HEK293T (cell line): ENCODE results near the gene PDE4B.

Experiments
- CTCF ChIA-PET: fragments of 350-600 bp; formaldehyde crosslinking; extraction: SDS; loops from one replicate; lab custom pipeline; 2021; ENCODE audit warnings: antibody characterized with exemption, inconsistent platforms; lab: Yijun Ruan, JAX
- POLR2A ChIA-PET: fragments of 350-600 bp; formaldehyde crosslinking; extraction: SDS; loops from one replicate; lab custom pipeline; 2020; ENCODE audit warnings: antibody characterized with exemption, inconsistent platforms; lab: Yijun Ruan, JAX
- DNase-seq: peaks from one replicate; pipeline ENCODE4 v3.0.0; 2012; ENCODE audit warnings: mixed read lengths; ENCODE audit errors: extremely low spot score
- ARNT ChIP-seq: fragments of 450-650 bp; IDR thresholded peaks from 2 replicates; pipeline ENCODE4 v1.6.1; 2017; ENCODE audit warnings: mild to moderate bottlenecking
- BHLHE40 ChIP-seq: fragments of 450-650 bp; IDR thresholded peaks from 2 replicates; pipeline ENCODE4 v1.6.1; 2016; ENCODE audit warnings: mild to moderate bottlenecking, moderate library complexity, borderline replicate concordance
- CTBP1 ChIP-seq: fragments of 450-650 bp; IDR thresholded peaks from 2 replicates; pipeline ENCODE4 v1.6.1; 2016; ENCODE audit warnings: borderline replicate concordance
- ELF4 ChIP-seq: fragments of 450-650 bp; IDR thresholded peaks from 2 replicates; pipeline ENCODE4 v1.6.1; 2017; ENCODE audit warnings: antibody characterized with exemption
- FOXA1 ChIP-seq: fragments of 450-650 bp; IDR thresholded peaks from 2 replicates; pipeline ENCODE4 v1.6.1; 2016; ENCODE audit warnings: mild to moderate bottlenecking
- FOXK2 ChIP-seq: fragments of 450-650 bp; IDR thresholded peaks from 2 replicates; pipeline ENCODE4 v1.6.1; 2016; ENCODE audit warnings: mild to moderate bottlenecking
- FOXM1 ChIP-seq: fragments of 450-650 bp; IDR thresholded peaks from 2 replicates; pipeline ENCODE4 v1.6.1; 2017; ENCODE audit warnings: mild to moderate bottlenecking, borderline replicate concordance
- HDGF ChIP-seq: fragments of 450-650 bp; IDR thresholded peaks from 2 replicates; pipeline ENCODE4 v1.6.1; 2017; ENCODE audit warnings: antibody characterized with exemption, borderline replicate concordance
- L3MBTL2 ChIP-seq: fragments of 450-650 bp; conservative IDR thresholded peaks from 2 replicates; pipeline ENCODE4 v1.6.1; 2016; ENCODE audit warnings: mild to moderate bottlenecking
- LEF1 ChIP-seq: fragments of 450-650 bp; IDR thresholded peaks from 2 replicates; pipeline ENCODE4 v1.6.1; 2017; ENCODE audit warnings: mild to moderate bottlenecking, borderline replicate concordance
- NFRKB ChIP-seq: fragments of 450-650 bp; IDR thresholded peaks from 2 replicates; pipeline ENCODE4 v1.6.1; 2016; ENCODE audit warnings: mild to moderate bottlenecking, moderate library complexity
- PKNOX1 ChIP-seq: fragments of 450-650 bp; IDR thresholded peaks from 2 replicates; pipeline ENCODE4 v1.6.1; 2016
- SP1 ChIP-seq: fragments of 450-650 bp; IDR thresholded peaks from 2 replicates; pipeline ENCODE4 v1.6.1; 2017
- SUZ12 ChIP-seq: fragments of 450-650 bp; IDR thresholded peaks from 2 replicates; pipeline ENCODE4 v1.6.1; 2016; ENCODE audit warnings: mild to moderate bottlenecking
- TARDBP ChIP-seq: fragments of 450-650 bp; IDR thresholded peaks from 2 replicates; pipeline ENCODE4 v1.6.1; 2016
- ZNF384 ChIP-seq: fragments of 450-650 bp; IDR thresholded peaks from 2 replicates; pipeline ENCODE4 v1.6.1; 2016

Gene PDE4B

DNA sequence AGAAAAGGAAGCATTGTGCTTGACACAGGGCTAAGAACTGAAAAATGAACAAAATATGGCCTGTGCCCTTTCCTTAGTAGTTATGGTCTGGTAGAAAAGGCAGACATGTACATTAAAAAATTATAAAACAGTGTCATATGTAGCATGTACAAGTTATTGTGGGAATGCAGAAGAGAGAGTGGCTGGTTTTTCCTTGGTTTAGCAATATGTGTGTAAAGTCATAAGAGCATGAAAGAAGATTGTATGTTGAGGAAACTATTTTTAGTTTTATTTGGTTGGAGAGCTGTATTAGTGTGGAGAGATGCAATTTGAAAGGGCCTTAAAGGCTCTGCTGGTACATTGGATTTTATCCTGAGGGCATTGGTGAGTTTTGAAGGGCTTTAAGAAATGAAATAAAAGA, 145.8 kb downstream of the PDE4B start:
- TF ChIP-seq NFRKB (no peak), FOXA1 (no peak)
- ChIA-PET POLR2A (no interaction called here), CTCF (no interaction called here)
- DNase-seq: no peak

GRCh38 chr1:65939191-65939590, 146.5 kb downstream of the PDE4B start:
- no peak for DNase-seq
- CTCF ChIA-PET: no interaction called here
- no peak for TF ChIP-seq ARNT
- TF ChIP-seq SUZ12: no peak
- TF ChIP-seq ELF4: no peak
- no peak for TF ChIP-seq PKNOX1
- TF ChIP-seq SP1: no peak
- TF ChIP-seq HDGF: no peak
- no peak for TF ChIP-seq LEF1
- TF ChIP-seq TARDBP: no peak
- TF ChIP-seq FOXA1: no peak
- no peak for TF ChIP-seq FOXM1
- no peak for TF ChIP-seq ZNF384
- no peak for TF ChIP-seq FOXK2
- no peak for TF ChIP-seq L3MBTL2
- TF ChIP-seq BHLHE40: no peak
- no peak for TF ChIP-seq NFRKB
- no peak for TF ChIP-seq CTBP1

GRCh38 chr1:65939636-65940035, 146.9 kb downstream of the PDE4B start:
- DNase-seq: no peak
- POLR2A ChIA-PET: no interaction called here
- CTCF ChIA-PET: interaction anchor here (0.7 kb wide), 1 partner anchor 351 kb away, joined by 4 read pairs; no protein-coding TSS in a partner anchor
- TF ChIP-seq FOXA1 (no peak), FOXM1 (no peak), ELF4 (no peak), ARNT (no peak), SP1 (no peak), PKNOX1 (no peak), SUZ12 (no peak), NFRKB (no peak), HDGF (no peak), TARDBP (no peak), LEF1 (no peak), CTBP1 (no peak), BHLHE40 (no peak), L3MBTL2 (no peak), FOXK2 (no peak), ZNF384 (no peak)

More at GRCh38 chr1:65939191-65939590, 146.5 kb downstream of the PDE4B start:
- POLR2A ChIA-PET: no interaction called here

DNA sequence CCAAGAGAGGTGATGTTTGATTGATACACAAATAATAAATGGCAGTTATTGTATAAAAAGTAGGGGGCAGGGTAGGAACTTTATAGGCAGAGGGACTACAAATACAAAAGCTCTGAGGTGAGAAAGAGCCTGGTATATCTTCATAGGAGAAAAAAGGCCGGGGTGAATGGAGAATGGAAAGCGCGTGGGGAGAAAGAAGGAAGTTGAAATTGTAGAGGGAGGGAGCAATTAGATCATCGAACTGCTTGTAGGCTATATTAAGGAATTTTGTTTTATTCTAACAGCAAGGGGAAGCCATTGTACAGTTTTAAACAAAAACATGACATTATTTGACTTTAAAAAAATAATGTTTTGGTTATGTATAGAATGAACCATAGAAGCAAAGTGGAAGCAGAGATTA, 147.4 kb downstream of the PDE4B start:
- POLR2A ChIA-PET: no interaction called here
- CTCF ChIA-PET: interaction anchor here (0.7 kb wide), 1 partner anchor 351 kb away, joined by 4 read pairs; no protein-coding TSS in a partner anchor
- DNase-seq: no peak
- TF ChIP-seq FOXA1: no peak
- no peak for TF ChIP-seq LEF1
- no peak for TF ChIP-seq SUZ12
- TF ChIP-seq TARDBP: no peak
- TF ChIP-seq BHLHE40: no peak
- no peak for TF ChIP-seq FOXM1
- TF ChIP-seq L3MBTL2: no peak
- TF ChIP-seq ELF4: no peak
- TF ChIP-seq SP1: no peak
- no peak for TF ChIP-seq CTBP1
- no peak for TF ChIP-seq NFRKB
- TF ChIP-seq PKNOX1: no peak
- TF ChIP-seq ARNT: no peak

GRCh38 chr1:65942476-65942875, 149.8 kb downstream of the PDE4B start:
- CTCF ChIA-PET: no interaction called here
- no peak for DNase-seq
- POLR2A ChIA-PET: no interaction called here
- no peak for TF ChIP-seq PKNOX1
- TF ChIP-seq NFRKB: no peak
- TF ChIP-seq LEF1: no peak
- no peak for TF ChIP-seq HDGF
- no peak for TF ChIP-seq FOXK2
- TF ChIP-seq L3MBTL2: no peak

DNA sequence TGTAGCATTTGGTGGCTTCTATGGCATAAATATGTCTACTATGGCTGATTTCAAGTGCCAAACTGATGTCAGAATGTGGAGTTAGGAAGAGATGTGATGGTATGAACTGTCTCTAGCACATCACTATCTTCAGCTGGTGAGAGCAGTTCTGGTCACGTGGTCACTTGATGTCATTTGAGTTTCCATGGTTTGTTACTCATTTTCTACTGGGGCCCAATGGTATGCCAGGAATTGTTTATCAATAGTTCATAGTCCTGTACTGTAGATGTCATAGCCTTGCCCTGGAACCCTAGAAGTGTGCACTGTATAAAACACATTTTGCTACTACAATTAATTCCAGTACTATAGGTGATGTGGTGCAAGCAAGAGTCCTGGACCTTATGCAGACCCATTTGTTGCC, 153.7 kb downstream of the PDE4B start:
- no peak for DNase-seq
- CTCF ChIA-PET: no interaction called here
- POLR2A ChIA-PET: no interaction called here
- TF ChIP-seq FOXK2: no peak
- TF ChIP-seq TARDBP: no peak
- TF ChIP-seq BHLHE40: no peak
- TF ChIP-seq ZNF384: no peak
- no peak for TF ChIP-seq ELF4
- TF ChIP-seq HDGF: no peak
- no peak for TF ChIP-seq NFRKB
- TF ChIP-seq FOXM1: no peak
- TF ChIP-seq PKNOX1: no peak
- TF ChIP-seq CTBP1: no peak
- no peak for TF ChIP-seq LEF1
- TF ChIP-seq ARNT: no peak
- no peak for TF ChIP-seq FOXA1
- TF ChIP-seq SP1: no peak
- no peak for TF ChIP-seq SUZ12
